WTC11 (cell line): Measurements from ENCODE around the gene EFCC1. TPM values are rescaled to one million over a fixed set of nuclear protein-coding genes. Genes with fewer than 3 reads are reported as not detected.

Source experiments
- ATAC-seq: fragments of 200-7000 bp; cut with Tn5 transposase; 2 replicates; pipeline ENCODE4 v1.10.0; 2021; ENCODE audit warnings: mild to moderate bottlenecking, moderate library complexity
- CTCF ChIA-PET: fragments of 300-600 bp; sonication (Branson Sonifier 250); formaldehyde crosslinking; loops from one replicate; lab custom pipeline; 2021; ENCODE audit warnings: antibody characterized with exemption; lab: Charles Lee
- POLR2A ChIA-PET: fragments of 350-600 bp; sonication (Branson Sonifier 250); formaldehyde crosslinking; loops from one replicate; lab custom pipeline; 2021; ENCODE audit warnings: antibody characterized with exemption; lab: Charles Lee
- DNase-seq: peaks from one replicate; pipeline ENCODE4 v3.0.0; 2021; ENCODE audit warnings: low spot score
- H3K27ac Mint-ChIP-seq: 2 replicates; pipeline ENCODE4 v1.8.0; 2021; ENCODE audit warnings: mixed read lengths
- H3K27me3 Mint-ChIP-seq: 2 replicates; pipeline ENCODE4 v1.8.0; 2021; ENCODE audit warnings: low read depth, mild to moderate bottlenecking, moderate library complexity, mixed read lengths
- H3K36me3 Mint-ChIP-seq: 2 replicates; pipeline ENCODE4 v1.8.0; 2021; ENCODE audit warnings: mixed read lengths
- H3K4me1 Mint-ChIP-seq: 2 replicates; pipeline ENCODE4 v1.8.0; 2022; ENCODE audit warnings: mixed read lengths
- H3K4me3 Mint-ChIP-seq: 2 replicates; pipeline ENCODE4 v1.8.0; 2021; ENCODE audit warnings: mild to moderate bottlenecking, moderate library complexity, mixed read lengths
- H3K9me3 Mint-ChIP-seq: 2 replicates; pipeline ENCODE4 v1.8.0; 2021; ENCODE audit warnings: mixed read lengths
- FOXJ3 ChIP-seq: sonication (generic); formaldehyde crosslinking; IDR thresholded peaks from 2 replicates; pipeline ENCODE4 v1.9.0; 2021; ENCODE audit warnings: missing genetic modification reagents, mild to moderate bottlenecking, borderline replicate concordance
- FOXK1 ChIP-seq: sonication (generic); formaldehyde crosslinking; IDR thresholded peaks from 2 replicates; pipeline ENCODE4 v1.8.0; 2022; ENCODE audit warnings: mild to moderate bottlenecking, moderate library complexity, missing genetic modification reagents
- GTF2I ChIP-seq: fragments of 250-450 bp; sonication (Bioruptor Pico); conservative IDR thresholded peaks from 2 replicates; pipeline ENCODE4 v1.4.0; 2021; ENCODE audit warnings: mild to moderate bottlenecking
- JAZF1 ChIP-seq: fragments of 250-450 bp; sonication (Bioruptor Pico); IDR thresholded peaks from 2 replicates; pipeline ENCODE4 v1.9.0; 2021; ENCODE audit warnings: moderate library complexity, mild to moderate bottlenecking, inconsistent platforms
- NFE2L1 ChIP-seq: sonication (generic); formaldehyde crosslinking; IDR thresholded peaks from 2 replicates; pipeline ENCODE4 v1.8.1; 2023; ENCODE audit warnings: missing genetic modification reagents
- OVOL2 ChIP-seq: fragments of 250-450 bp; sonication (Bioruptor Pico); IDR thresholded peaks from 2 replicates; pipeline ENCODE4 v1.9.0; 2021; ENCODE audit warnings: mild to moderate bottlenecking, borderline replicate concordance
- SMAD3 ChIP-seq: sonication (generic); formaldehyde crosslinking; IDR thresholded peaks from 2 replicates; pipeline ENCODE4 v1.8.0; 2022; ENCODE audit warnings: missing genetic modification reagents, mild to moderate bottlenecking, borderline replicate concordance
- SOX15 ChIP-seq: fragments of 250-450 bp; sonication (Bioruptor Pico); IDR thresholded peaks from 2 replicates; pipeline ENCODE4 v1.9.0; 2021; ENCODE audit warnings: mild to moderate bottlenecking
- ZNF121 ChIP-seq: sonication (generic); formaldehyde crosslinking; IDR thresholded peaks from 2 replicates; pipeline ENCODE4 v1.8.0; 2023; ENCODE audit warnings: missing genetic modification reagents
- ZNF281 ChIP-seq: sonication (generic); formaldehyde crosslinking; IDR thresholded peaks from 2 replicates; pipeline ENCODE4 v1.8.0; 2023; ENCODE audit warnings: mild to moderate bottlenecking, missing genetic modification reagents
- ZNF317 ChIP-seq: sonication (generic); formaldehyde crosslinking; IDR thresholded peaks from 2 replicates; pipeline ENCODE4 v1.8.1; 2023; ENCODE audit warnings: low read depth, mild to moderate bottlenecking, moderate library complexity, missing genetic modification reagents, borderline replicate concordance
- ZNF396 ChIP-seq: fragments of 250-450 bp; sonication (Bioruptor Pico); IDR thresholded peaks from 2 replicates; pipeline ENCODE4 v1.8.0; 2021; ENCODE audit warnings: mild to moderate bottlenecking, moderate library complexity, borderline replicate concordance
- total RNA-seq: library from RNA; stranded (reverse); gene quantifications from 3 replicates; pipeline ENCODE4 v1.2.3, GENCODE V29; 2021
- TF ChIP-seq, protein P1 (sequence below): sonication (generic); formaldehyde crosslinking; IDR thresholded peaks from 2 replicates; pipeline ENCODE4 v1.8.1; 2022; ENCODE audit warnings: missing genetic modification reagents, borderline replicate concordance
- TF ChIP-seq, protein P2 (sequence below): fragments of 250-450 bp; sonication (Bioruptor Pico); IDR thresholded peaks from 2 replicates; pipeline ENCODE4 v1.9.0; 2021; ENCODE audit warnings: mild to moderate bottlenecking
- TF ChIP-seq, protein P3 (sequence below): sonication (generic); formaldehyde crosslinking; IDR thresholded peaks from 2 replicates; pipeline ENCODE4 v1.8.0; 2022; ENCODE audit warnings: mild to moderate bottlenecking, missing genetic modification reagents
- TF ChIP-seq, protein P4 (sequence below): sonication (generic); formaldehyde crosslinking; IDR thresholded peaks from 2 replicates; pipeline ENCODE4 v1.8.0; 2022; ENCODE audit warnings: mild to moderate bottlenecking, missing genetic modification reagents
- TF ChIP-seq, protein P5 (sequence below): sonication (generic); formaldehyde crosslinking; IDR thresholded peaks from 2 replicates; pipeline ENCODE4 v1.8.1; 2023; ENCODE audit warnings: mild to moderate bottlenecking, missing genetic modification reagents
- TF ChIP-seq, protein P6 (sequence below): sonication (generic); formaldehyde crosslinking; IDR thresholded peaks from 2 replicates; pipeline ENCODE4 v1.8.1; 2022; ENCODE audit warnings: mild to moderate bottlenecking, moderate library complexity, missing genetic modification reagents
- TF ChIP-seq, protein P7 (sequence below): fragments of 250-450 bp; sonication (Bioruptor Pico); IDR thresholded peaks from 2 replicates; pipeline ENCODE4 v1.9.0; 2021; ENCODE audit warnings: moderate library complexity, mild to moderate bottlenecking, inconsistent platforms, borderline replicate concordance

The EFCC1 gene
- total RNA-seq, 1 experiment from 2014 or later: 0.31 TPM

- no peak for TF ChIP-seq GTF2I (CRISPR knock-in tag)
- TF ChIP-seq, protein P1, sequence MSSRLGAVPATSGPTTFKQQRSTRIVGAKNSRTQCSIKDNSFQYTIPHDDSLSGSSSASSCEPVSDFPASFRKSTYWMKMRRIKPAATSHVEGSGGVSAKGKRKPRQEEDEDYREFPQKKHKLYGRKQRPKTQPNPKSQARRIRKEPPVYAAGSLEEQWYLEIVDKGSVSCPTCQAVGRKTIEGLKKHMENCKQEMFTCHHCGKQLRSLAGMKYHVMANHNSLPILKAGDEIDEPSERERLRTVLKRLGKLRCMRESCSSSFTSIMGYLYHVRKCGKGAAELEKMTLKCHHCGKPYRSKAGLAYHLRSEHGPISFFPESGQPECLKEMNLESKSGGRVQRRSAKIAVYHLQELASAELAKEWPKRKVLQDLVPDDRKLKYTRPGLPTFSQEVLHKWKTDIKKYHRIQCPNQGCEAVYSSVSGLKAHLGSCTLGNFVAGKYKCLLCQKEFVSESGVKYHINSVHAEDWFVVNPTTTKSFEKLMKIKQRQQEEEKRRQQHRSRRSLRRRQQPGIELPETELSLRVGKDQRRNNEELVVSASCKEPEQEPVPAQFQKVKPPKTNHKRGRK: no peak
- no peak for TF ChIP-seq NFE2L1 (CRISPR knock-in tag)
- TF ChIP-seq, protein P2, sequence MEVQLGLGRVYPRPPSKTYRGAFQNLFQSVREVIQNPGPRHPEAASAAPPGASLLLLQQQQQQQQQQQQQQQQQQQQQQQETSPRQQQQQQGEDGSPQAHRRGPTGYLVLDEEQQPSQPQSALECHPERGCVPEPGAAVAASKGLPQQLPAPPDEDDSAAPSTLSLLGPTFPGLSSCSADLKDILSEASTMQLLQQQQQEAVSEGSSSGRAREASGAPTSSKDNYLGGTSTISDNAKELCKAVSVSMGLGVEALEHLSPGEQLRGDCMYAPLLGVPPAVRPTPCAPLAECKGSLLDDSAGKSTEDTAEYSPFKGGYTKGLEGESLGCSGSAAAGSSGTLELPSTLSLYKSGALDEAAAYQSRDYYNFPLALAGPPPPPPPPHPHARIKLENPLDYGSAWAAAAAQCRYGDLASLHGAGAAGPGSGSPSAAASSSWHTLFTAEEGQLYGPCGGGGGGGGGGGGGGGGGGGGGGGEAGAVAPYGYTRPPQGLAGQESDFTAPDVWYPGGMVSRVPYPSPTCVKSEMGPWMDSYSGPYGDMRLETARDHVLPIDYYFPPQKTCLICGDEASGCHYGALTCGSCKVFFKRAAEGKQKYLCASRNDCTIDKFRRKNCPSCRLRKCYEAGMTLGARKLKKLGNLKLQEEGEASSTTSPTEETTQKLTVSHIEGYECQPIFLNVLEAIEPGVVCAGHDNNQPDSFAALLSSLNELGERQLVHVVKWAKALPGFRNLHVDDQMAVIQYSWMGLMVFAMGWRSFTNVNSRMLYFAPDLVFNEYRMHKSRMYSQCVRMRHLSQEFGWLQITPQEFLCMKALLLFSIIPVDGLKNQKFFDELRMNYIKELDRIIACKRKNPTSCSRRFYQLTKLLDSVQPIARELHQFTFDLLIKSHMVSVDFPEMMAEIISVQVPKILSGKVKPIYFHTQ: no peak
- no peak for TF ChIP-seq FOXK1 (CRISPR knock-in tag)
- TF ChIP-seq, protein P3, sequence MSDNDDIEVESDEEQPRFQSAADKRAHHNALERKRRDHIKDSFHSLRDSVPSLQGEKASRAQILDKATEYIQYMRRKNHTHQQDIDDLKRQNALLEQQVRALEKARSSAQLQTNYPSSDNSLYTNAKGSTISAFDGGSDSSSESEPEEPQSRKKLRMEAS (CRISPR knock-in tag): no peak
- no peak for TF ChIP-seq JAZF1 (CRISPR knock-in tag)
- TF ChIP-seq ZNF396: no peak
- TF ChIP-seq, protein P4, sequence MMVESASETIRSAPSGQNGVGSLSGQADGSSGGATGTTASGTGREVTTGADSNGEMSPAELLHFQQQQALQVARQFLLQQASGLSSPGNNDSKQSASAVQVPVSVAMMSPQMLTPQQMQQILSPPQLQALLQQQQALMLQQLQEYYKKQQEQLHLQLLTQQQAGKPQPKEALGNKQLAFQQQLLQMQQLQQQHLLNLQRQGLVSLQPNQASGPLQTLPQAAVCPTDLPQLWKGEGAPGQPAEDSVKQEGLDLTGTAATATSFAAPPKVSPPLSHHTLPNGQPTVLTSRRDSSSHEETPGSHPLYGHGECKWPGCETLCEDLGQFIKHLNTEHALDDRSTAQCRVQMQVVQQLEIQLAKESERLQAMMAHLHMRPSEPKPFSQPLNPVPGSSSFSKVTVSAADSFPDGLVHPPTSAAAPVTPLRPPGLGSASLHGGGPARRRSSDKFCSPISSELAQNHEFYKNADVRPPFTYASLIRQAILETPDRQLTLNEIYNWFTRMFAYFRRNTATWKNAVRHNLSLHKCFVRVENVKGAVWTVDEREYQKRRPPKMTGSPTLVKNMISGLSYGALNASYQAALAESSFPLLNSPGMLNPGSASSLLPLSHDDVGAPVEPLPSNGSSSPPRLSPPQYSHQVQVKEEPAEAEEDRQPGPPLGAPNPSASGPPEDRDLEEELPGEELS (CRISPR knock-in tag): no peak
Observed at GRCh38 chr3:129020691-129021090, 19.6 kb downstream of the EFCC1 start (continued).

GRCh38 chr3:129021140-129021551, 20.0 kb downstream of the EFCC1 start:
- peaks cover 28% of the 10 kb centered on the region for H3K27me3 Mint-ChIP-seq
- peaks cover 1% of the 10 kb centered on the region; the same call in 1 of the 2 replicates for H3K4me1 Mint-ChIP-seq
- TF ChIP-seq FOXJ3 (CRISPR knock-in tag) (no peak), OVOL2 (CRISPR knock-in tag) (no peak), SMAD3 (no peak)
- no peak overlapping the region for H3K27ac Mint-ChIP-seq
- H3K9me3 Mint-ChIP-seq: 0 out of 2 replicates have a peak, but pooled peaks cover 1% of the 10 kb centered on the region
- ATAC-seq: no peak
- H3K36me3 Mint-ChIP-seq: no peaks in the 10 kb centered on the region
- DNase-seq: no peak
- H3K4me3 Mint-ChIP-seq: no peak overlapping the region
- ChIA-PET CTCF (interaction anchor here (0.9 kb wide), 1 partner anchor 25 kb away, joined by 3 read pairs; no protein-coding TSS in a partner anchor), POLR2A (no interaction called here)

- DNase-seq (no peak), ATAC-seq (no peak)
- H3K36me3 Mint-ChIP-seq: no peaks in the 10 kb centered on the region
- ChIA-PET POLR2A (no interaction called here), CTCF (interaction anchor here (1.1 to 5.7 kb wide), 2 partner anchors 15 to 52 kb away, joined by 3 to 25 read pairs; no protein-coding TSS in a partner anchor)
- no peak overlapping the region for H3K27ac Mint-ChIP-seq
- H3K4me1 Mint-ChIP-seq: peaks cover 5% of the 10 kb centered on the region; the same call in 1 of the 2 replicates
- 0 out of 2 replicates have a peak, but pooled peaks cover 6% of the 10 kb centered on the region for H3K9me3 Mint-ChIP-seq
- H3K27me3 Mint-ChIP-seq: peaks cover 37% of the 10 kb centered on the region
- H3K4me3 Mint-ChIP-seq: no peak overlapping the region
- no peak for TF ChIP-seq ZNF281 (CRISPR knock-in tag)
- TF ChIP-seq, protein P5, sequence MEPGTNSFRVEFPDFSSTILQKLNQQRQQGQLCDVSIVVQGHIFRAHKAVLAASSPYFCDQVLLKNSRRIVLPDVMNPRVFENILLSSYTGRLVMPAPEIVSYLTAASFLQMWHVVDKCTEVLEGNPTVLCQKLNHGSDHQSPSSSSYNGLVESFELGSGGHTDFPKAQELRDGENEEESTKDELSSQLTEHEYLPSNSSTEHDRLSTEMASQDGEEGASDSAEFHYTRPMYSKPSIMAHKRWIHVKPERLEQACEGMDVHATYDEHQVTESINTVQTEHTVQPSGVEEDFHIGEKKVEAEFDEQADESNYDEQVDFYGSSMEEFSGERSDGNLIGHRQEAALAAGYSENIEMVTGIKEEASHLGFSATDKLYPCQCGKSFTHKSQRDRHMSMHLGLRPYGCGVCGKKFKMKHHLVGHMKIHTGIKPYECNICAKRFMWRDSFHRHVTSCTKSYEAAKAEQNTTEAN (CRISPR knock-in tag): no peak
- TF ChIP-seq, protein P6, sequence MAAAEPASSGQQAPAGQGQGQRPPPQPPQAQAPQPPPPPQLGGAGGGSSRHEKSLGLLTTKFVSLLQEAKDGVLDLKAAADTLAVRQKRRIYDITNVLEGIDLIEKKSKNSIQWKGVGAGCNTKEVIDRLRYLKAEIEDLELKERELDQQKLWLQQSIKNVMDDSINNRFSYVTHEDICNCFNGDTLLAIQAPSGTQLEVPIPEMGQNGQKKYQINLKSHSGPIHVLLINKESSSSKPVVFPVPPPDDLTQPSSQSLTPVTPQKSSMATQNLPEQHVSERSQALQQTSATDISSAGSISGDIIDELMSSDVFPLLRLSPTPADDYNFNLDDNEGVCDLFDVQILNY (CRISPR knock-in tag): no peak
- no peak for TF ChIP-seq ZNF121 (CRISPR knock-in tag)
- no peak for TF ChIP-seq ZNF317 (CRISPR knock-in tag)
- TF ChIP-seq, protein P7, sequence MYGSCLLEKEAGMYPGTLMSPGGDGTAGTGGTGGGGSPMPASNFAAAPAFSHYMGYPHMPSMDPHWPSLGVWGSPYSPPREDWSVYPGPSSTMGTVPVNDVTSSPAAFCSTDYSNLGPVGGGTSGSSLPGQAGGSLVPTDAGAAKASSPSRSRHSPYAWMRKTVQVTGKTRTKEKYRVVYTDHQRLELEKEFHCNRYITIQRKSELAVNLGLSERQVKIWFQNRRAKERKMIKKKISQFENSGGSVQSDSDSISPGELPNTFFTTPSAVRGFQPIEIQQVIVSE (CRISPR knock-in tag): no peak
- no peak for TF ChIP-seq SOX15 (CRISPR knock-in tag)
Observed at GRCh38 chr3:129022114-129023007, 21.3 kb downstream of the EFCC1 start.
